HepG2 (cell line): ENCODE measurements around the gene BCAP29. TPM values are rescaled to one million over a fixed set of nuclear protein-coding genes. Genes with fewer than 3 reads are reported as not detected.

Experiments
- ATAC-seq: fragments of 200-7000 bp; cut with Tn5 transposase; 3 replicates; pipeline ENCODE4 v1.9.1; 2020; ENCODE audit warnings: mild to moderate bottlenecking, moderate library complexity
- BruUV-seq: library from RNA; stranded (reverse); fragments of 400-500 nt; replicated peaks from 2 replicates; lab custom pipeline; 2021; lab: Mats Ljungman, UMichigan
- CTCF ChIA-PET: fragments of 300-600 bp; formaldehyde crosslinking; extraction: SDS; loops from one replicate; lab custom pipeline; 2021; ENCODE audit warnings: low total read pairs, inconsistent platforms, low intra/inter-chr PET ratio; lab: Yijun Ruan, JAX
- POLR2A ChIA-PET: fragments of 350-600 bp; sonication (Branson Sonifier 250); formaldehyde crosslinking; loops from one replicate; lab custom pipeline; 2020; ENCODE audit warnings: antibody characterized with exemption, inconsistent platforms; lab: Yijun Ruan, JAX
- DNase-seq: peaks from one replicate; pipeline ENCODE4 v3.0.0-alpha.2; 2015; ENCODE audit warnings: low spot score
- FAIRE-seq: peaks from 3 replicates; lab custom pipeline; 2011; peaks lifted over from hg19 to GRCh38; lab: Jason Lieb, UNC
- H2AFZ ChIP-seq: one replicate; pipeline ENCODE4 v1.6.1; 2011; ENCODE audit warnings: low read length, inconsistent platforms
- H3K27ac ChIP-seq: fragments of 300-600 bp; 3 replicates; pipeline ENCODE4 v1.8.0; 2011; ENCODE audit warnings: mixed run types, mild to moderate bottlenecking, mixed read lengths, low read length, inconsistent platforms; ENCODE audit not compliant: insufficient read depth; ENCODE audit errors: extremely low read length
- H3K27me3 ChIP-seq, 2 experiments: fragments of 200-600 bp in 1 of 2; 2 replicates in 1 of 2; 3 replicates in 1 of 2; pipeline versions ENCODE4 v1.6.0 to v1.8.0; 2011; ENCODE audit warnings: low read length in 2 of 2, mild to moderate bottlenecking in 2 of 2, moderate library complexity in 2 of 2, inconsistent platforms in 1 of 2; ENCODE audit not compliant: insufficient read depth in 2 of 2, control insufficient read depth in 1 of 2
- H3K36me3 ChIP-seq, 2 experiments: fragments of 200-600 bp in 1 of 2; replicated peaks in 1 of 2; 2 replicates in 1 of 2; 3 replicates in 1 of 2; pipeline versions ENCODE4 v1.5.1 to v1.8.0; 2011; ENCODE audit warnings: low read length in 2 of 2, inconsistent platforms in 1 of 2; ENCODE audit not compliant: insufficient read depth in 2 of 2, control insufficient read depth in 1 of 2
- H3K4me1 ChIP-seq: 2 replicates; pipeline ENCODE4 v1.5.1; 2012; ENCODE audit warnings: low read length, inconsistent platforms; ENCODE audit not compliant: insufficient read depth
- H3K4me2 ChIP-seq: 2 replicates; pipeline ENCODE4 v1.6.0; 2011; ENCODE audit warnings: low read depth, low read length, inconsistent platforms
- H3K4me3 ChIP-seq, 3 experiments: fragments of 200-600 bp in 1 of 3; sonication (generic), shearing (Covaris generic) in 1 of 3; replicated peaks in 1 of 3; 2 replicates each; pipeline ENCODE4 v1.5.1; 2011 to 2016; ENCODE audit warnings: low read length in 3 of 3, inconsistent platforms in 2 of 3, low read depth in 2 of 3, mild to moderate bottlenecking in 2 of 3, control low read depth in 1 of 3, mixed read lengths in 1 of 3; ENCODE audit not compliant: insufficient read depth in 1 of 3
- H3K79me2 ChIP-seq: one replicate; pipeline ENCODE4 v1.6.1; 2011; ENCODE audit warnings: low read length, inconsistent platforms; ENCODE audit not compliant: insufficient read depth
- H3K9ac ChIP-seq: 2 replicates; pipeline ENCODE4 v1.6.0; 2011; ENCODE audit warnings: mild to moderate bottlenecking, low read depth, low read length, inconsistent platforms; ENCODE audit not compliant: insufficient read depth
- H3K9me3 ChIP-seq: 2 replicates; pipeline ENCODE4 v1.5.1; 2012; ENCODE audit warnings: mild to moderate bottlenecking, low read length
- H4K20me1 ChIP-seq: 2 replicates; pipeline ENCODE4 v1.6.0; 2011; ENCODE audit warnings: inconsistent platforms, mild to moderate bottlenecking, low read length, moderate library complexity; ENCODE audit not compliant: insufficient read depth
- CREB1 ChIP-seq, 2 experiments: fragments of 450-650 bp in 1 of 2; IDR thresholded peaks; 2 replicates each; pipeline ENCODE4 v1.6.1; 2016 to 2017; ENCODE audit warnings: control low read depth in 1 of 2, mild to moderate bottlenecking in 1 of 2, missing compliant biosample characterization in 1 of 2, missing genetic modification characterization in 1 of 2
- FOXP4 ChIP-seq: sonication (generic); formaldehyde crosslinking; IDR thresholded peaks from 2 replicates; pipeline ENCODE4 v1.4.0; 2020; ENCODE audit warnings: missing genetic modification reagents
- GLI4 ChIP-seq: sonication (generic); formaldehyde crosslinking; IDR thresholded peaks from 2 replicates; pipeline ENCODE4 v1.5.1; 2020; ENCODE audit warnings: missing genetic modification reagents, mild to moderate bottlenecking, moderate library complexity, borderline replicate concordance
- JUN ChIP-seq: sonication (generic); formaldehyde crosslinking; IDR thresholded peaks from 2 replicates; pipeline ENCODE4 v1.4.0; 2020; ENCODE audit warnings: mild to moderate bottlenecking, missing genetic modification reagents
- NFKBIZ ChIP-seq: IDR thresholded peaks from 2 replicates; pipeline ENCODE4 v1.6.1; 2018; ENCODE audit warnings: missing genetic modification reagents, missing compliant biosample characterization
- RBM39 ChIP-seq: fragments of 200-400 bp; formaldehyde crosslinking; IDR thresholded peaks from one replicate; pipeline ENCODE4 v1.6.1; 2018; ENCODE audit warnings: antibody characterized with exemption, mild to moderate bottlenecking, low read depth, low read length; ENCODE audit not compliant: poor library complexity, severe bottlenecking
- TEAD3 ChIP-seq: optimal IDR thresholded peaks from 2 replicates; pipeline ENCODE3; 2016; ENCODE audit warnings: borderline replicate concordance
- ZFX ChIP-seq: sonication (generic); formaldehyde crosslinking; IDR thresholded peaks from 2 replicates; pipeline ENCODE4 v1.4.0; 2020; ENCODE audit warnings: mild to moderate bottlenecking, low read depth, missing genetic modification reagents, moderate library complexity
- ZNF274 ChIP-seq: sonication (generic); formaldehyde crosslinking; IDR thresholded peaks from 2 replicates; pipeline ENCODE4 v1.5.1; 2020; ENCODE audit warnings: mild to moderate bottlenecking, missing genetic modification reagents
- ZNF430 ChIP-seq: sonication (generic); formaldehyde crosslinking; IDR thresholded peaks from 2 replicates; pipeline ENCODE4 v1.9.0; 2021; ENCODE audit warnings: mild to moderate bottlenecking, missing genetic modification reagents
- ZNF780A ChIP-seq: sonication (generic); formaldehyde crosslinking; IDR thresholded peaks from 2 replicates; pipeline ENCODE4 v1.8.0; 2022; ENCODE audit warnings: mild to moderate bottlenecking, missing genetic modification reagents, moderate library complexity
- WGBS: methylation state at CpG from one replicate; pipeline ENCODE4 v1.1.6; 2017; ENCODE audit warnings: low lambda C conversion rate; 5-methylcytosine and 5-hydroxymethylcytosine counted together
- in situ Hi-C: cut with HindIII; loops from 2 replicates; pipeline ENCODE4 v1.10.0; 2017; ENCODE audit warnings: low pct_unique_long_range_greater_than_20kb; ENCODE audit not compliant: extremely low pct_ligation_motif_present
- intact Hi-C: fragments of 100-400 bp; cut with micrococcal nuclease; formaldehyde crosslinking; loops from one replicate; pipeline ENCODE4 v1.10.0; 2022; ENCODE audit not compliant: unreplicated experiment
- polyA plus RNA-seq, 8 experiments: library from polyadenylated mRNA; depleted of rRNA in 3 of 8; stranded (reverse) in 7 of 8; unstranded in 1 of 8; fragments of >200 nt; fragmentation: Illumina TruSeq in 4 of 8; extraction: Trizol in 4 of 8; gene quantifications; 2 replicates each; pipeline versions ENCODE4 v1.2.1 to v1.2.3, GENCODE V29; 2011 to 2016; ENCODE audit warnings: low read depth in 4 of 8, missing spikeins in 1 of 8, mixed read lengths in 1 of 8; ENCODE audit not compliant: insufficient read depth in 1 of 8
- total RNA-seq, 5 experiments: library from RNA; depleted of rRNA; stranded (reverse); fragments of >200 nt; fragmentation: Illumina TruSeq; extraction: Trizol; gene quantifications; 2 replicates each; pipeline ENCODE4 v1.2.3, GENCODE V29; 2016; ENCODE audit warnings: low read depth in 1 of 5
- TF ChIP-seq, protein P1 (sequence below): sonication (generic); formaldehyde crosslinking; IDR thresholded peaks from 2 replicates; pipeline ENCODE4 v1.4.0; 2020; ENCODE audit warnings: mild to moderate bottlenecking, missing genetic modification reagents, borderline replicate concordance
- TF ChIP-seq, protein P2 (sequence below): sonication (generic); formaldehyde crosslinking; conservative IDR thresholded peaks from 2 replicates; pipeline ENCODE4 v1.8.0; 2022; ENCODE audit warnings: missing genetic modification reagents

The BCAP29 gene
- total and polyA plus RNA-seq, 2 of the 13 experiments (the other 11 are each of a cell fraction or from before 2014, with no cell fraction given) = 15.3 to 35.6 TPM

DNA sequence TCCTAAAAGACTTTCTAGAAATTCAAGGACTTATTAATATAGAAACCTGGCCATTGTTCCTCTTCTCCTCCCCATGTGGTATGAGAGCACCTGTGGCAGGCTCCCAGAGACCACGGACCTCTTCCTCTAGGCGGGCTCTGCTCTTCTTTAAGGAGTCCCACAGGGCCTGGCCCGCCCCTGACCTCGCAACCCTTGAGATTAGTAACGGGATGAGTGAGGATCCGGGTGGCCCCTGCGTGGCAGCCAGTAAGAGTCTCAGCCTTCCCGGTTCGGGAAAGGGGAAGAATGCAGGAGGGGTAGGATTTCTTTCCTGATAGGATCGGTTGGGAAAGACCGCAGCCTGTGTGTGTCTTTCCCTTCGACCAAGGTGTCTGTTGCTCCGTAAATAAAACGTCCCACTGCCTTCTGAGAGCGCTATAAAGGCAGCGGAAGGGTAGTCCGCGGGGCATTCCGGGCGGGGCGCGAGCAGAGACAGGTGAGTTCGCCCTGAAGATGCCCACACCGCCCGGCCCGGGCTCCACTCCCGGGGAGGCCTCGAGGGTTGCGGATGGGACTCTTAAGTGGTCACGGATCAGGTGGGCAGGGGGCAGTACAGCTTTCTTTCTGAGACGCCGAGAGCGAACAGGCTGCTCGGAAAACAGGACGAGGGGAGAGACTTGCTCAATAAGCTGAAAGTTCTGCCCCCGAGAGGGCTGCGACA is 80.5 kb downstream of the BCAP29 start, which contains the start of gene SLC26A4:
SLC26A4 (plus strand) TSS at position 448 of the 700 bp plus-strand sequence. CDS start 814 bp downstream, outside the sequence.
- intact Hi-C loops = no loop called here
- Histone ChIP-seq H2AFZ (no peak within 1 kb of the TSS), H4K20me1 (no peaks in the 10 kb centered on the region; the same call in 1 of the 2 replicates), H3K27me3 (peaks cover 9 to 37% of the 10 kb centered on the region in 2 experiments), H3K36me3 (no peaks in the 10 kb centered on the region), H3K4me2 (peak within 1 kb of the TSS; percentile 77), H3K79me2 (no peaks in the 10 kb centered on the region), H3K27ac (no peak within 1 kb of the TSS), H3K9me3 (no peaks in the 10 kb centered on the region), H3K4me3 (peak within 1 kb of the TSS; percentile 44 to 70 (median 65)), H3K4me1 (peaks cover 17% of the 10 kb centered on the region), H3K9ac (no peak within 1 kb of the TSS; the same call in 1 of the 2 replicates)
- BruUV-seq = no TSS peak
- TF ChIP-seq ZNF274 (CRISPR knock-in tag) (0 out of 2 replicates have a peak, but pooled peaks have one; percentile 8), RBM39 (peak; percentile 7), CREB1 (IDR thresholded peaks at IDR 0.05) (no peak), CREB1 (CRISPR knock-in tag; IDR thresholded peaks at IDR 0.05) (no peak), JUN (CRISPR knock-in tag) (no peak), FOXP4 (CRISPR knock-in tag) (no peak), ZNF430 (CRISPR knock-in tag) (no peak), ZNF780A (CRISPR knock-in tag) (no peak), TEAD3 (CRISPR knock-in tag) (peak; percentile 23), NFKBIZ (CRISPR knock-in tag) (no peak), ZFX (CRISPR knock-in tag) (no peak), GLI4 (CRISPR knock-in tag) (0 out of 2 replicates have a peak, but pooled peaks have one; percentile 43)
- TF ChIP-seq, protein P1, sequence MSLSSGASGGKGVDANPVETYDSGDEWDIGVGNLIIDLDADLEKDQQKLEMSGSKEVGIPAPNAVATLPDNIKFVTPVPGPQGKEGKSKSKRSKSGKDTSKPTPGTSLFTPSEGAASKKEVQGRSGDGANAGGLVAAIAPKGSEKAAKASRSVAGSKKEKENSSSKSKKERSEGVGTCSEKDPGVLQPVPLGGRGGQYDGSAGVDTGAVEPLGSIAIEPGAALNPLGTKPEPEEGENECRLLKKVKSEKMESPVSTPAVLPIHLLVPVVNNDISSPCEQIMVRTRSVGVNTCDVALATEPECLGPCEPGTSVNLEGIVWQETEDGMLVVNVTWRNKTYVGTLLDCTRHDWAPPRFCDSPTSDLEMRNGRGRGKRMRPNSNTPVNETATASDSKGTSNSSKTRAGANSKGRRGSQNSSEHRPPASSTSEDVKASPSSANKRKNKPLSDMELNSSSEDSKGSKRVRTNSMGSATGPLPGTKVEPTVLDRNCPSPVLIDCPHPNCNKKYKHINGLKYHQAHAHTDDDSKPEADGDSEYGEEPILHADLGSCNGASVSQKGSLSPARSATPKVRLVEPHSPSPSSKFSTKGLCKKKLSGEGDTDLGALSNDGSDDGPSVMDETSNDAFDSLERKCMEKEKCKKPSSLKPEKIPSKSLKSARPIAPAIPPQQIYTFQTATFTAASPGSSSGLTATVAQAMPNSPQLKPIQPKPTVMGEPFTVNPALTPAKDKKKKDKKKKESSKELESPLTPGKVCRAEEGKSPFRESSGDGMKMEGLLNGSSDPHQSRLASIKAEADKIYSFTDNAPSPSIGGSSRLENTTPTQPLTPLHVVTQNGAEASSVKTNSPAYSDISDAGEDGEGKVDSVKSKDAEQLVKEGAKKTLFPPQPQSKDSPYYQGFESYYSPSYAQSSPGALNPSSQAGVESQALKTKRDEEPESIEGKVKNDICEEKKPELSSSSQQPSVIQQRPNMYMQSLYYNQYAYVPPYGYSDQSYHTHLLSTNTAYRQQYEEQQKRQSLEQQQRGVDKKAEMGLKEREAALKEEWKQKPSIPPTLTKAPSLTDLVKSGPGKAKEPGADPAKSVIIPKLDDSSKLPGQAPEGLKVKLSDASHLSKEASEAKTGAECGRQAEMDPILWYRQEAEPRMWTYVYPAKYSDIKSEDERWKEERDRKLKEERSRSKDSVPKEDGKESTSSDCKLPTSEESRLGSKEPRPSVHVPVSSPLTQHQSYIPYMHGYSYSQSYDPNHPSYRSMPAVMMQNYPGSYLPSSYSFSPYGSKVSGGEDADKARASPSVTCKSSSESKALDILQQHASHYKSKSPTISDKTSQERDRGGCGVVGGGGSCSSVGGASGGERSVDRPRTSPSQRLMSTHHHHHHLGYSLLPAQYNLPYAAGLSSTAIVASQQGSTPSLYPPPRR (CRISPR knock-in tag) = no peak
- TF ChIP-seq, protein P2, sequence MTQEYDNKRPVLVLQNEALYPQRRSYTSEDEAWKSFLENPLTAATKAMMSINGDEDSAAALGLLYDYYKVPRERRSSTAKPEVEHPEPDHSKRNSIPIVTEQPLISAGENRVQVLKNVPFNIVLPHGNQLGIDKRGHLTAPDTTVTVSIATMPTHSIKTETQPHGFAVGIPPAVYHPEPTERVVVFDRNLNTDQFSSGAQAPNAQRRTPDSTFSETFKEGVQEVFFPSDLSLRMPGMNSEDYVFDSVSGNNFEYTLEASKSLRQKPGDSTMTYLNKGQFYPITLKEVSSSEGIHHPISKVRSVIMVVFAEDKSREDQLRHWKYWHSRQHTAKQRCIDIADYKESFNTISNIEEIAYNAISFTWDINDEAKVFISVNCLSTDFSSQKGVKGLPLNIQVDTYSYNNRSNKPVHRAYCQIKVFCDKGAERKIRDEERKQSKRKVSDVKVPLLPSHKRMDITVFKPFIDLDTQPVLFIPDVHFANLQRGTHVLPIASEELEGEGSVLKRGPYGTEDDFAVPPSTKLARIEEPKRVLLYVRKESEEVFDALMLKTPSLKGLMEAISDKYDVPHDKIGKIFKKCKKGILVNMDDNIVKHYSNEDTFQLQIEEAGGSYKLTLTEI (CRISPR knock-in tag) = no peak
- in situ Hi-C loops = no loop called here
- CTCF ChIA-PET = no interaction called here
- no peak for FAIRE-seq
- POLR2A ChIA-PET = no interaction called here
- ATAC-seq = peak; percentile 23; the same call in 2 of the 3 replicates
- no peak for DNase-seq
- 7% methylated on average over 23 of the region's 37 CpGs for WGBS
